HG03565 (cell line): ENCODE data around the gene NPAS2.

ENCODE experiments used
- ATAC-seq: cut with Tn5 transposase; IDR thresholded peaks from one replicate; pipeline ENCODE4 v1.9.1; 2021; ENCODE audit warnings: mild to moderate bottlenecking, moderate library complexity; ENCODE audit not compliant: unreplicated experiment

The NPAS2 gene

GRCh38 chr2:100880036-100880435 lies 60.1 kb downstream of the NPAS2 start:
- ATAC-seq = no peak

- no peak for ATAC-seq
Measured at GRCh38 chr2:100880730-100881129, 60.8 kb downstream of the NPAS2 start.

GRCh38 chr2:100882645-100883613 lies 63.0 kb downstream of the NPAS2 start:
- ATAC-seq = peak; percentile 60

GRCh38 chr2:100884145-100884621 lies 64.2 kb downstream of the NPAS2 start:
- no peak for ATAC-seq

- no peak for ATAC-seq
Measured at GRCh38 chr2:100886085-100886484, 66.1 kb downstream of the NPAS2 start.

DNA sequence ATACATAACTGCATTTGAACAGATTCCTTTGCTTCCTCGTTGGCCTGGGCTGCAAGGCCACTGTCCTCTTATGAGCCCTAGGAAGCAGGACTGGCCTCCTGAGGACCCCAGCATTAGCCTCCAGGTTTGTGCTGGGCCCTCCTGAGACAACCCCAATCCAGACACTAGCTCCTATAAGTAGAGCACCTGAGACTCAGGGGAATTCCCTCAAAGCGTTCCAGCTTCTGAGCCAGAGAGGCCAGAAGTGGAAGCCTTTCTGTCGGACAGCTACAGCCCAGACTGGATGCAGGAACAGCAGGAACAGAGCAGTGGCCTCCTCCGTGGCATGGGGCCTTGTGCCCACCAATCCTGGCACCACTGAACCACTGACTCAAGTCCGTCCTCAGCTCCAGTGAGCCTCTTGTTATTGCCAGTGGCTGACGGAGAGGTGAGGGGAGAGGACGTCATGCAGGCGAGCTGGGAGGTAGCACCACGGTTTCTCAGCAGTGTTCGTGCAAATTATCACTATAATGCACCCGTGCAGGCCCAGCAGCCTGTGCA lies 67.2 kb downstream of the NPAS2 start:
- ATAC-seq = no peak

GRCh38 chr2:100887713-100888495 lies 68.0 kb downstream of the NPAS2 start:
- ATAC-seq = no peak

GRCh38 chr2:100888601-100889000 lies 68.7 kb downstream of the NPAS2 start:
- ATAC-seq = no peak

DNA sequence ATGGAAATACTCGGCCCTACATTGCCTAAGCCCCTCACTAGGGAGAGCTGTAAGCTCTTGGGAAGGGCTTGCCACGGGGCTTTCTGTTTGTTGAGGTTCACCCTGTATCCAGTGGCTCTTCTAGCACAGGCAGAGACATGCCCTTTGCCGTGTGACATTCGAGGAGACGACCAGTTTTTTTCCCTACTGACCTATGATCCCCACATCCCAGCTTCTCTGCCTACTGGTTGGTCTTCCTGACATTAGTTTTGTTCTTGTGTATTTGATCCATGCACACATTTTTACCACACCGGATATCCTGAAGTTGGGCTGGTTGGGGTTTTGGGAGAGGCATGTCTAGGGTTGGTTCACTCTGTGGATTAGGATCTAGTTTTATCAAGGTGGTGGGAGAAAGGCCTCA lies 69.3 kb downstream of the NPAS2 start:
- ATAC-seq = no peak

DNA sequence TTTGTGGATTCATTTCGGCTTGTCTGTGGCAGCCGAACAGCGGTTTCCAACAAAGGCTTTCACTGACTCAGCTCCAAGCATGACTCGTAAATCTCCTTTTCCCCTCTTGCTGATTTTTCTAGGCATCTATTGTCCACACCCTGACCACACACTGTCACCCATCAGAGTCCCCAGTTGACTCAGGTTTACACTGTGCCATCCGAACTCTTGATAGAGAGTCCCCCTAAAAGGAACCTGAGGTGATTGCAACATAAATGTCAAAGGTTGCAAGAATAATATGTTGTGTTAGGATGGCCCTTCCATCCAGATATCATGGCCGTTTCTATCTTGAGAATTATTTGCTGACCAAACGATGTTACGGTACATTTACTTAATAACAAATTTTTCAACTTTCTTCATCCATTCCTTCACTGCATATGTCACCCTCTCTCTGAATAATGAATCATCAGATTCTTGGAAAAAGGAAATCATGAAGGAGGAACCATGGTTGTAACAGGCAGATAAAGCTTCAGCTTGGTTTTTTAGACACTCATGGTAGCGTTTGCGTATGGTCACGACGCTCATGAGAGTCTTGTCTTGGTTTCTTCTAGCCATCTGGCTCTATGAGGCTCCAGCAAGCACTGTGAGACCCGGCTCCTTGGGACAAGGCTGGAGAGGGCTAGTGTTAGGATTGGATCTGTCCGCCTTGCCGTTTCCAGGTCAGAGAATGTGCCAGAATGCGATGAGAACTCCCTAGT lies 72.1 kb downstream of the NPAS2 start:
- ATAC-seq = no peak

DNA sequence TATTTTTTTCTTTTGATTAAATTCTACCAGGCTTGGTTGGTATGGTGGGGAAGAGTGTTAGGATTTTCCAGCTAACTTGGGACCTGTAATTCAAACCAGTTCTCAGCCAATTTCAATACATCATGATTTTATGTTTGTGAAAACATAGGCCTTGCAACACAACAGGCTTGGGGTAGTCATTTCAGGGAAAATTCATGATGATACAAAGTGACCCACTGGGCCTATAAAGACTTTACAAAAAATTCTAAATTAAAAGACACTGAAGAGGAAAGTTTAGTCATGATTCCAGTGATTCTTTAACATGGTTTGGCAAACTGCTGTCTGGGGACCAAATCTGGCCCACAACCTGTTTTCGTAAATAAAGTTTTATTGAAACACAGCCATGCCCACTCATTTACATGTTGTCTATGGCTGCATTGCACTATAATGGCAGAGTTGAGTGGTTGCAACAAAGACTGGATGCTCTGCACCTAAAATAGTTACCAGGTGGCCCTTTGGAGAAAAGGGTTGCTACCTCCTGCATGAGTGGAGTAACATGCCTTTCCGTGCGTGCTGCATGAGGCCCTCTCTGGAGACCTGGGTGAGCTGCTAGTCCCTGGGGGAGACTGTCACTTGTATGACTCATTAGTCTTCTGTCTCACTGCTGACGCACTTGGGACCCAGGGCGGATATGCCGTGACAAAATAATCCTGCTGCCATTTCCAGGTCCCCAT lies 73.6 kb downstream of the NPAS2 start:
- ATAC-seq = peak; percentile 76

DNA sequence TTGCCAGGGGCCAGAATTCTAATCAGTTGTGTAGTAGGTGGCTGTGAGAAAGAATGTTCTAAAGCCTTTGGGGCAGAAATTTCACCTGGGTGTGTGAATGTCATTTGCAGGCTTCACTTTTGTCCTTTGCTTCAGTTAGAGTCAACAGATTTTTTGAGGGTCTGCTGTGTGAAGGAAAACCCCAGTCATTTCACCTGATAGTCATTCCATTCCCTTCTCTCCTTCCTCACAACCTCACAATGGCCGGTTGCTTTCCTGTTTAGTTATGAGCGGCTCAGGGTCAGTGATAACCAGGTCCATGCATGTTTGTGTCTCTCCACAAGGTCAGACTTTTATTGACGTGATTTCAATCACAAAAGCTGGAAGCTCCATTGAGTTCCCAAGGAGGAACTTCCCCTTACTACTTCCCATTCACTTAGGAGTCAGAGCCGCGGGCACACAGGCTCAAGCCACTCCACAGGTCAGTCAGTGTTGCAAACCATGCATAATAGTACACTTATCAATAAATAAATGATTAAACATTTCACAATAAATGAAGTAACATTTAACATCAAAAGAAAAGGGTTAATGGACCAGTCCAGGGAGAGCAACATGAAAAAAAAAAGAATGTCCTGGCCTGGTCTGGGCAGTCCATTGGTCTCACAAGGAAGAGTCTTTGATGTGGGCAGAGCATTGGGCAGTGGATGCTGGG lies 74.3 kb downstream of the NPAS2 start:
- peak; percentile 9 for ATAC-seq

DNA sequence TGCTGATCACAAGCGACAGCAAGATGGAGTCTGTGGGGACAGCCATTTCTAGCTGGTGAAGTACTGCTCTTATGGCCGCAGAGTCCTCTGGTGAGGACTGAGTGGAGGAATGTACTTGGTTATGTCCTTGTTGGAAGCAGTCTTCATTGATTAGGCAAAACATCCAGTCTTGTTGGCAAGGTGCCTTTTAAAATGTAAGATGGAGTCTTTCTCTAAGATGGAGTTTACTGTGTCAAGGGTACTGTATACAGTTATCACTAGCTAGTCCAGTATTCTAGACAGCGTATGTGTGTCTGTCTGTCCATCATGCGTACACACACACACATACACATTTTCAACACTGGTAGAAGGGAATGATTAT lies 74.8 kb downstream of the NPAS2 start:
- no peak for ATAC-seq

DNA sequence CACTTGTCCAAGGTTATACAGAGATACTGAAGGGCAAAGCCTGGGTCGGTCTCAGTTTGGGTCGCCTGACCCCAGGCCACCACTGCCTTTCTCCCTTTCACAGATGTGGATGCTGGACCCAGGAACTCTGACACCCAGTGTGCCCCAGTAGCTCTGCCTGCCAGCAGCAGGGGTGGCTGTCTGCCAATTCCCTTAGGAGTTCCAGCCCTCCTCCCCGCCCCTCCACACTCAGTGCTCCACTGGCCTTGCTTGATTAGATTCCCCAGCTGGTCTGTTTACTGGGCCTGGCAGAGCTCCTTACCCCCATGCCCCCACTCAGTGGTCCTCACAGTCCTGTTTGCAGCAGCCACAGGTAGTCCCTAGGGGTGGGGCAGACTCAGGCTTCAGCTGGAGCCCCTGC lies 75.5 kb downstream of the NPAS2 start:
- no peak for ATAC-seq

DNA sequence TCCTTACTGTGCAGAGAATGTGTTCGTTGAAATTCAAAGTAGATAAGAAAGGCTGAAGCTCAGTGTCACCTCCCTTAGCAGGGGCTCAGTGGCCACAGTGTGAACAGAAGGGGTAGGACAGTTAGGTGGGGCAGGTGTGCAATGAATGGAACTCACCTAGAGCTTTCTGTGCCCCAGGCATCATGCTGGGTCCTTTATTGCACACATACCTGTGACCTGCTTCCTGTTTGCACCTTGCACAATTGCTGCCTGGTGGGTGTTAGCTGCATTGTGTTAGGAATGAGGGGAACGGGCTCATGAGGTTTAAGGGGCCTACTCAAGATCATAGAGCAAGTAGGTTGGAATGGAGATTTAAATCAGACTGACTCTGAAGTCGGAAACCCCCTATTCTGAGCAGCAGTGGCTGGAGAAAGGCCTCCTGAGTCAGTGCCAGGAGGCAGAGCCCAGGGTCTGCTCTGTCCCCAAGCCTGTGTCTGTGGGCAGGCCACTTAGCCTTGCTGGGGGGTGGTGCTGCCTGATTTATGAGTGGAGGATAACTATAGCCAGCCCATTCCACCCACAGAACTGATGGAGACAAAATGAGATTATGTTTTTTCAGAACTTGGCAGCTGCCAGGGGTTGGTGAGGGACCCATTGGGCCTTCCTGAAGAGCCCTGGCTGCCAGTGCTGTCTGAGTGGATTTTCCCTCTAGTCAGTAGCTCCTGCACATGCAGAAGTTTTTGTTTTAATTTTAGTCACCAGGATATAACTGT lies 76.2 kb downstream of the NPAS2 start:
- no peak for ATAC-seq

DNA sequence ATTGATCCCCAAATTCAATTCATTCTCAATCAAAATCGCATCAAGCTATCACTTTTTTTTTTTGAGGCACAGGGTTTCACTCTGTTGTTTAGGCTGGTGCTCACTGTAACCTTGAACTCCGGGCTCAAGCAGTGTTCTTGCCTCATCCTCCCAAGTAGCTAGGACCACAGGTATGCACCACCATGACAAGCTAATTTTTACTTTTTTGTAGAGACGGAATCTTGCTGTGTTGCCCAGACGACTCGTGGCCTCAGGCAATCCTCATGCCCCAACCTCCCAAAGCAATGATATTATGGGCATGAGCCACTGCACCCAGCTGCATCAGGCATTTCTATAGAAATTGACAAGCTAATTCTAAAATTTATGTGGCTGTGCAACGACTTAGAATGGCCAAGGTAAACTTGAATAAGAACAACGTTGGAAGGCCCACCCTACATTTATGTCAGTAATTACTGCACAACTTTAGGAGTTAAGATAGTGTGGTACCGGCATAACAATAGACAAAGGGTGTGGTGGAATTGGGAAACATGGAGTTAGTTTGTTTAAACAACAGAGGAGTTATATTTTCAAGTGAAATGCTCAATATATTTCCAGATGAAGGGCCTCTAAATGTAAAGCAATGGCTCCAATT lies 78.2 kb downstream of the NPAS2 start:
- ATAC-seq = no peak

DNA sequence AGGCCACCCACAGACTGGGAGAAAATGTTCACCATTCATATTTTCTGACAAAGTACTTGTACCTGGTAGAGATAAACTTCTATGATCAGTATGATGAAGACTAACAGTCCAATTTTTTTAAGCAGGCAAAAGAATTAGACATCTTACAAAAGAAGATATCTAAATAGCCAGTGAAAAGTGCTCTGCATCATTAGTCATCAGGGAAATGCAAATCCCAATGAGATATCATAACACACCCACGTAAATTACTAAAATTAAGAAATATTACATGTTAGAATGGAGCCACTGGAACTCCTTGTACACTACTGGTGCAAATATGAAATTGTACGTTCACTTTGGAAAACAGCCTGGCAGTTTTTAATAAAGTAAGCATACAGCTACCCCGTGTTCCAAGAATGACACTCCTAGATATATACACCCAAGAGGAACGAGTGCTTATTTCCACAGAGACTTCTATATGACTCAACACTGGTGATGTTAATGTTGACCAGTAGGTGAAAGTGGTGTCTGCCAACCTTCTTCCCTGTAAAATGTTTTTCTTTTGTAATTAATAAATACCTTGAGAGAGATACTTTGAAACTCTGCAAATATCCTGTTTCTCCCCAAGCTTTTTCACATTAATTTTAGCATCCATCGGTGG lies 80.3 kb downstream of the NPAS2 start:
- no peak for ATAC-seq

DNA sequence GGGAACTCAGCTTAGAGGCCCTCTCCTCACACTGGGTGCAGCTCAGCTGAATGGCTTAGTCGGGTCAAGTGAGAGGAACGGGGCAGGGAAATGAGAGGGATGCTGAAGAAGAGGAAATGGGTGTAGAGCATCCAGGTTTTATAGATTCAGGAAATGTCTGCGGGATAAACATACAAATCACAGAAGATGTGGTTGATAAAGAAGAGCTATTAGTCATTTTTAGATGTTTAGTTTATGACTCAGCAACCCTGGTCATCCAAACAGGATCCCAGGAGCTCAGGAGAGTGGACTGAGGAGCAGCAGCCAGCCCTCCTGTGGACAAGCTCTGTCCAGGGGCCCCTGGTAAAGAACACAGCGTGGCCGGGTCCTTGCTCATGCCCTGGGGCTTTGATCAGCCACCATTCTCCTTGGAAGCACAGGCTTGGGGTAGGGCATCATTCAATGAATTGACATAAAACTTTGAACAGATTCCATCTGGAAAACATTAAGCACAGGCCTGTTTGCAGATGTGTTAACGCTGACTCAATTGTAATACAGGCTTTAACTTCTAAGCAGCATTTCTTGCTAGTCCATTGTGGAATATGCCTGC lies 83.0 kb downstream of the NPAS2 start:
- no peak for ATAC-seq
